SK-N-SH treated with all-trans-retinoic acid at 6 μM for 48 hours (cell line): Measurements from ENCODE around the gene USP17L28.
"Not testable (repeated sequence)": the region's sequence is repeated elsewhere in the genome, so short reads cannot be mapped to it uniquely, and the experiment has no call there.

Source experiments
- ARNTL ChIP-seq: fragments of 450-650 bp; formaldehyde crosslinking; IDR thresholded peaks from 2 replicates; pipeline ENCODE4 v1.5.0; 2020; ENCODE audit warnings: low read depth, mild to moderate bottlenecking, moderate library complexity, borderline replicate concordance
- BACH2 ChIP-seq: fragments of 250-450 bp; sonication (Bioruptor Pico); IDR thresholded peaks from 2 replicates; pipeline ENCODE4 v1.9.0; 2021; ENCODE audit warnings: mild to moderate bottlenecking, borderline replicate concordance
- CREB5 ChIP-seq: fragments of 250-450 bp; sonication (Bioruptor Pico); IDR thresholded peaks from 2 replicates; pipeline ENCODE4 v1.5.1; 2020; ENCODE audit warnings: low read depth, mild to moderate bottlenecking, moderate library complexity
- CSDC2 ChIP-seq: fragments of 250-450 bp; sonication (Bioruptor Pico); IDR thresholded peaks from 2 replicates; pipeline ENCODE4 v1.5.0; 2020; ENCODE audit warnings: mild to moderate bottlenecking, moderate library complexity
- ISL1 ChIP-seq: fragments of 250-450 bp; sonication (Bioruptor Pico); IDR thresholded peaks from 2 replicates; pipeline ENCODE4 v2.1.2; 2022; ENCODE audit warnings: mild to moderate bottlenecking, moderate library complexity
- SNAI2 ChIP-seq: fragments of 250-450 bp; sonication (Bioruptor Pico); IDR thresholded peaks from 2 replicates; pipeline ENCODE4 v1.5.0; 2020; ENCODE audit warnings: mild to moderate bottlenecking, moderate library complexity
- TOX ChIP-seq: fragments of 250-450 bp; sonication (Bioruptor Pico); IDR thresholded peaks from 2 replicates; pipeline ENCODE4 v1.8.0; 2021; ENCODE audit warnings: mild to moderate bottlenecking, moderate library complexity, borderline replicate concordance
- ZNF70 ChIP-seq: fragments of 450-650 bp; formaldehyde crosslinking; IDR thresholded peaks from 2 replicates; pipeline ENCODE4 v1.5.0; 2020; ENCODE audit warnings: mild to moderate bottlenecking, moderate library complexity
- ZNF8 ChIP-seq: fragments of 450-650 bp; formaldehyde crosslinking; IDR thresholded peaks from 2 replicates; pipeline ENCODE4 v1.5.0; 2020; ENCODE audit warnings: mild to moderate bottlenecking, moderate library complexity
- TF ChIP-seq, protein P1 (sequence below): fragments of 250-450 bp; sonication (Bioruptor Pico); IDR thresholded peaks from 2 replicates; pipeline ENCODE4 v1.8.0; 2020; ENCODE audit warnings: mild to moderate bottlenecking, moderate library complexity, borderline replicate concordance
- TF ChIP-seq, protein P2 (sequence below): fragments of 250-450 bp; sonication (Bioruptor Pico); IDR thresholded peaks from 2 replicates; pipeline ENCODE4 v1.8.0; 2021; ENCODE audit warnings: low read depth, mild to moderate bottlenecking, moderate library complexity, borderline replicate concordance

- not testable (repeated sequence) for TF ChIP-seq CREB5 (CRISPR knock-in tag); ZNF70 (CRISPR knock-in tag); CSDC2 (CRISPR knock-in tag); SNAI2 (CRISPR knock-in tag); ARNTL (CRISPR knock-in tag); BACH2 (CRISPR knock-in tag); ISL1 (CRISPR knock-in tag); ZNF8; TOX (CRISPR knock-in tag)
- TF ChIP-seq, protein P1, sequence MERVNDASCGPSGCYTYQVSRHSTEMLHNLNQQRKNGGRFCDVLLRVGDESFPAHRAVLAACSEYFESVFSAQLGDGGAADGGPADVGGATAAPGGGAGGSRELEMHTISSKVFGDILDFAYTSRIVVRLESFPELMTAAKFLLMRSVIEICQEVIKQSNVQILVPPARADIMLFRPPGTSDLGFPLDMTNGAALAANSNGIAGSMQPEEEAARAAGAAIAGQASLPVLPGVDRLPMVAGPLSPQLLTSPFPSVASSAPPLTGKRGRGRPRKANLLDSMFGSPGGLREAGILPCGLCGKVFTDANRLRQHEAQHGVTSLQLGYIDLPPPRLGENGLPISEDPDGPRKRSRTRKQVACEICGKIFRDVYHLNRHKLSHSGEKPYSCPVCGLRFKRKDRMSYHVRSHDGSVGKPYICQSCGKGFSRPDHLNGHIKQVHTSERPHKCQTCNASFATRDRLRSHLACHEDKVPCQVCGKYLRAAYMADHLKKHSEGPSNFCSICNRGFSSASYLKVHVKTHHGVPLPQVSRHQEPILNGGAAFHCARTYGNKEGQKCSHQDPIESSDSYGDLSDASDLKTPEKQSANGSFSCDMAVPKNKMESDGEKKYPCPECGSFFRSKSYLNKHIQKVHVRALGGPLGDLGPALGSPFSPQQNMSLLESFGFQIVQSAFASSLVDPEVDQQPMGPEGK, result not testable (repeated sequence)
- TF ChIP-seq, protein P2, sequence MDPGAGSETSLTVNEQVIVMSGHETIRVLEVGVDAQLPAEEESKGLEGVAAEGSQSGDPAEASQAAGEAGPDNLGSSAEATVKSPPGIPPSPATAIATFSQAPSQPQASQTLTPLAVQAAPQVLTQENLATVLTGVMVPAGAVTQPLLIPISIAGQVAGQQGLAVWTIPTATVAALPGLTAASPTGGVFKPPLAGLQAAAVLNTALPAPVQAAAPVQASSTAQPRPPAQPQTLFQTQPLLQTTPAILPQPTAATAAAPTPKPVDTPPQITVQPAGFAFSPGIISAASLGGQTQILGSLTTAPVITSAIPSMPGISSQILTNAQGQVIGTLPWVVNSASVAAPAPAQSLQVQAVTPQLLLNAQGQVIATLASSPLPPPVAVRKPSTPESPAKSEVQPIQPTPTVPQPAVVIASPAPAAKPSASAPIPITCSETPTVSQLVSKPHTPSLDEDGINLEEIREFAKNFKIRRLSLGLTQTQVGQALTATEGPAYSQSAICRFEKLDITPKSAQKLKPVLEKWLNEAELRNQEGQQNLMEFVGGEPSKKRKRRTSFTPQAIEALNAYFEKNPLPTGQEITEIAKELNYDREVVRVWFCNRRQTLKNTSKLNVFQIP, result not testable (repeated sequence)
These were observed at the start of gene USP17L28 for GRCh38 chr4:9348593-9348992.
